HepG2 (cell line): ENCODE data around the gene TMC2. TPM values are rescaled to one million over a fixed set of nuclear protein-coding genes. Genes with fewer than 3 reads are reported as not detected.

Experiments
- ARNT2 ChIP-seq: sonication (generic); formaldehyde crosslinking; IDR thresholded peaks from 2 replicates; pipeline ENCODE4 v1.8.0; 2022; ENCODE audit warnings: mild to moderate bottlenecking, low read depth, missing genetic modification reagents, moderate library complexity
- JUND ChIP-seq: sonication (generic); formaldehyde crosslinking; IDR thresholded peaks from 2 replicates; pipeline ENCODE4 v1.8.0; 2022; ENCODE audit warnings: mild to moderate bottlenecking, missing genetic modification reagents
- KLF15 ChIP-seq: sonication (generic); formaldehyde crosslinking; IDR thresholded peaks from 2 replicates; pipeline ENCODE4 v1.8.1; 2023; ENCODE audit warnings: borderline replicate concordance, mild to moderate bottlenecking, inconsistent platforms, missing genetic modification reagents, mixed read lengths
- MED1 ChIP-seq: sonication (generic); formaldehyde crosslinking; IDR thresholded peaks from 2 replicates; pipeline ENCODE4 v1.4.0; 2020; ENCODE audit warnings: missing genetic modification reagents
- NCOA5 ChIP-seq: sonication (generic); formaldehyde crosslinking; IDR thresholded peaks from 2 replicates; pipeline ENCODE4 v1.4.0; 2020; ENCODE audit warnings: missing genetic modification reagents
- NCOR1 ChIP-seq: fragments of 200-600 bp; sonication (generic); IDR thresholded peaks from 2 replicates; pipeline ENCODE4 v1.7.0; 2017; ENCODE audit warnings: antibody characterized with exemption, low read length, borderline replicate concordance
- PHF5A ChIP-seq: IDR thresholded peaks from one replicate; pipeline ENCODE4 v1.6.1; 2018; ENCODE audit warnings: low read depth, missing genetic modification reagents; ENCODE audit not compliant: unreplicated experiment
- PLRG1 ChIP-seq: fragments of 450-650 bp; conservative IDR thresholded peaks from 2 replicates; pipeline ENCODE4 v1.6.1; 2016
- PTBP1 ChIP-seq: fragments of 200-400 bp; formaldehyde crosslinking; IDR thresholded peaks from 2 replicates; pipeline ENCODE4 v1.6.1; 2018; ENCODE audit warnings: low read length, low read depth; ENCODE audit not compliant: poor library complexity, severe bottlenecking
- SATB2 ChIP-seq: sonication (generic); formaldehyde crosslinking; IDR thresholded peaks from 2 replicates; pipeline ENCODE4 v1.5.0; 2020; ENCODE audit warnings: missing genetic modification reagents
- SPEN ChIP-seq: sonication (generic); formaldehyde crosslinking; IDR thresholded peaks from 2 replicates; pipeline ENCODE4 v1.5.1; 2020; ENCODE audit warnings: low read depth, mild to moderate bottlenecking, missing genetic modification reagents
- TFDP2 ChIP-seq: sonication (generic); formaldehyde crosslinking; IDR thresholded peaks from 2 replicates; pipeline ENCODE4 v1.4.0; 2020; ENCODE audit warnings: missing genetic modification reagents
- UBTF ChIP-seq: sonication (generic); formaldehyde crosslinking; IDR thresholded peaks from 2 replicates; pipeline ENCODE4 v1.4.0; 2020; ENCODE audit warnings: mild to moderate bottlenecking, missing genetic modification reagents
- ZNF18 ChIP-seq: sonication (generic); formaldehyde crosslinking; IDR thresholded peaks from 2 replicates; pipeline ENCODE4 v1.8.0; 2022; ENCODE audit warnings: mild to moderate bottlenecking, missing genetic modification reagents; ENCODE audit not compliant: insufficient replicate concordance
- polyA plus RNA-seq, 8 experiments: library from polyadenylated mRNA; depleted of rRNA in 3 of 8; stranded (reverse) in 7 of 8; unstranded in 1 of 8; fragments of >200 nt; fragmentation: Illumina TruSeq in 4 of 8; extraction: Trizol in 4 of 8; gene quantifications; 2 replicates each; pipeline versions ENCODE4 v1.2.1 to v1.2.3, GENCODE V29; 2011 to 2016; ENCODE audit warnings: low read depth in 4 of 8, missing spikeins in 1 of 8, mixed read lengths in 1 of 8; ENCODE audit not compliant: insufficient read depth in 1 of 8
- total RNA-seq, 5 experiments: library from RNA; depleted of rRNA; stranded (reverse); fragments of >200 nt; fragmentation: Illumina TruSeq; extraction: Trizol; gene quantifications; 2 replicates each; pipeline ENCODE4 v1.2.3, GENCODE V29; 2016; ENCODE audit warnings: low read depth in 1 of 5
- TF ChIP-seq, protein P1 (sequence below): sonication (generic); formaldehyde crosslinking; IDR thresholded peaks from 2 replicates; pipeline ENCODE4 v1.4.0; 2020; ENCODE audit warnings: mild to moderate bottlenecking, missing genetic modification reagents
- TF ChIP-seq, protein P2 (sequence below): sonication (generic); formaldehyde crosslinking; IDR thresholded peaks from 2 replicates; pipeline ENCODE4 v1.9.0; 2022; ENCODE audit warnings: missing genetic modification reagents, mild to moderate bottlenecking, borderline replicate concordance

TMC2 gene
- total and polyA plus RNA-seq, 2 of the 13 experiments (the other 11 are each of a cell fraction or from before 2014, with no cell fraction given) = not detected

DNA sequence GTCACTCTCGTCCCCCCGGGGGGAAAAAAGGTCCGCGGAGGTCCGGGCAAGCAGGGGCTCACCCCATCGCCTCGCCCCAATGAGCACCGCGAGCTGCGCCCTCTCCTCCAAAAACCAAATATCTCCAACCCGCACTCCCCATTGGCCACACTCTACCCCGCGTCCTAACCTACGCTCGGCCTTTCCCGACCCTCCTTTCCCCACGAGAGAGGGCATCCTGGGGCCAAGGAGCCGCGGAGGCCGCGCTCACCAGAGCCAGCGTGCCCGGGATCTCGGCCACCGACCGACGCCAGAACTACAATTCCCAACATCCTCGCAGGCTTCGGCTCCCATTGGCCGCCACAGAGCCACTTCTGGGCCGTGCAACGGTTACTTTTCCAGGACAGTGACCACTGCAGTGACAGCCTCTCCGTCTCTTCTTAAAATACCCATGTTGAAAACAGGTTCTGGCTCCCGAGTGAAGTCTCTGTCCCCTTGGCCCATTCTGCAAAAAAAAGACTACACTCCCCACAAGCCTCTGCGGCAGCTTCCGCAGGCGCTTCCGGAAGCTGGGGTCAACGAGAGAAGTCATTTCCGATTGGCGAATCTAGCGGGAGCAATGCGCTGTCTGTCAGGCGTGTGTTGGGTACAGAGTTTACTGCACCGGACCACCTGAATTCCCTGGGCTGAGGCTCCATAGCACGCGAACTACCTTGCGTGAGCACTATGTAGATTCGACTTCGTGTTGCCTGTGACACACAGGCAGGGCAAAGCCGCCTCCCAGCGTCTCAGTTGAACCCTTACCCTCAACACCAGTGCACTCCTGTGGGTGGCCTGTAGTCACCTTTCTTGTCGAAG is 27.5 kb upstream of the TMC2 start, which contains the start of gene ZNF343 (continued):
- TF ChIP-seq, protein P1, sequence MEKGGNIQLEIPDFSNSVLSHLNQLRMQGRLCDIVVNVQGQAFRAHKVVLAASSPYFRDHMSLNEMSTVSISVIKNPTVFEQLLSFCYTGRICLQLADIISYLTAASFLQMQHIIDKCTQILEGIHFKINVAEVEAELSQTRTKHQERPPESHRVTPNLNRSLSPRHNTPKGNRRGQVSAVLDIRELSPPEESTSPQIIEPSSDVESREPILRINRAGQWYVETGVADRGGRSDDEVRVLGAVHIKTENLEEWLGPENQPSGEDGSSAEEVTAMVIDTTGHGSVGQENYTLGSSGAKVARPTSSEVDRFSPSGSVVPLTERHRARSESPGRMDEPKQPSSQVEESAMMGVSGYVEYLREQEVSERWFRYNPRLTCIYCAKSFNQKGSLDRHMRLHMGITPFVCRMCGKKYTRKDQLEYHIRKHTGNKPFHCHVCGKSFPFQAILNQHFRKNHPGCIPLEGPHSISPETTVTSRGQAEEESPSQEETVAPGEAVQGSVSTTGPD (CRISPR knock-in tag) = peak; percentile 34; the same call in 1 of the 2 replicates
- no peak for TF ChIP-seq NCOA5 (CRISPR knock-in tag)
- peak; percentile 60; the same call in 1 of the 2 replicates for TF ChIP-seq SATB2
- TF ChIP-seq TFDP2 = peak; percentile 84
- TF ChIP-seq PTBP1 = no peak
- TF ChIP-seq ZNF18 (CRISPR knock-in tag) = peak; percentile 75
- TF ChIP-seq MED1 = peak; percentile 66; the same call in 1 of the 2 replicates
- TF ChIP-seq SPEN (CRISPR knock-in tag) = peak; percentile 68
- no peak for TF ChIP-seq PLRG1
- peak; percentile 77 for TF ChIP-seq UBTF (CRISPR knock-in tag)
- TF ChIP-seq, protein P2, sequence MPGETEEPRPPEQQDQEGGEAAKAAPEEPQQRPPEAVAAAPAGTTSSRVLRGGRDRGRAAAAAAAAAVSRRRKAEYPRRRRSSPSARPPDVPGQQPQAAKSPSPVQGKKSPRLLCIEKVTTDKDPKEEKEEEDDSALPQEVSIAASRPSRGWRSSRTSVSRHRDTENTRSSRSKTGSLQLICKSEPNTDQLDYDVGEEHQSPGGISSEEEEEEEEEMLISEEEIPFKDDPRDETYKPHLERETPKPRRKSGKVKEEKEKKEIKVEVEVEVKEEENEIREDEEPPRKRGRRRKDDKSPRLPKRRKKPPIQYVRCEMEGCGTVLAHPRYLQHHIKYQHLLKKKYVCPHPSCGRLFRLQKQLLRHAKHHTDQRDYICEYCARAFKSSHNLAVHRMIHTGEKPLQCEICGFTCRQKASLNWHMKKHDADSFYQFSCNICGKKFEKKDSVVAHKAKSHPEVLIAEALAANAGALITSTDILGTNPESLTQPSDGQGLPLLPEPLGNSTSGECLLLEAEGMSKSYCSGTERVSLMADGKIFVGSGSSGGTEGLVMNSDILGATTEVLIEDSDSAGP = peak; percentile 90
- TF ChIP-seq ARNT2 (CRISPR knock-in tag) = peak; percentile 81
- peak; percentile 58 for TF ChIP-seq PHF5A (CRISPR knock-in tag)
- TF ChIP-seq JUND (CRISPR knock-in tag) = 0 out of 2 replicates have a peak, but pooled peaks have one; percentile 51
- TF ChIP-seq KLF15 (CRISPR knock-in tag) = 0 out of 2 replicates have a peak, but pooled peaks have one; percentile 6
- TF ChIP-seq NCOR1 = peak; percentile 47; the same call in 1 of the 2 replicates
